Measurements from ENCODE around the gene GABBR2. TPM values are rescaled to one million over a fixed set of nuclear protein-coding genes. Genes with fewer than 3 reads are reported as not detected.

GABBR2 gene
- total and polyA plus RNA-seq, 12 donors, result under 0.01 to 1.3 (median 0.45) TPM

- Histone ChIP-seq H3K4me3 (no peak overlapping the region), H3K36me3 (no peaks in the 10 kb centered on the region), H3K27me3 (peaks cover 0 to 10% (median 0%) of the 10 kb centered on the region in 7 donors), H3K4me1 (peaks cover 0 to 3% (median 0%) of the 10 kb centered on the region in 9 donors), H3K9me3 (no peaks in the 10 kb centered on the region), H3K27ac (no peak overlapping the region)
- WGBS, 2 donors, result 80 to 89% methylated on average over 5 of the region's 5 CpGs
- no peak for ATAC-seq
- no peak for DNase-seq
- intact Hi-C loops (cut with DNase I), result no loop called here
- TF ChIP-seq, protein P1, sequence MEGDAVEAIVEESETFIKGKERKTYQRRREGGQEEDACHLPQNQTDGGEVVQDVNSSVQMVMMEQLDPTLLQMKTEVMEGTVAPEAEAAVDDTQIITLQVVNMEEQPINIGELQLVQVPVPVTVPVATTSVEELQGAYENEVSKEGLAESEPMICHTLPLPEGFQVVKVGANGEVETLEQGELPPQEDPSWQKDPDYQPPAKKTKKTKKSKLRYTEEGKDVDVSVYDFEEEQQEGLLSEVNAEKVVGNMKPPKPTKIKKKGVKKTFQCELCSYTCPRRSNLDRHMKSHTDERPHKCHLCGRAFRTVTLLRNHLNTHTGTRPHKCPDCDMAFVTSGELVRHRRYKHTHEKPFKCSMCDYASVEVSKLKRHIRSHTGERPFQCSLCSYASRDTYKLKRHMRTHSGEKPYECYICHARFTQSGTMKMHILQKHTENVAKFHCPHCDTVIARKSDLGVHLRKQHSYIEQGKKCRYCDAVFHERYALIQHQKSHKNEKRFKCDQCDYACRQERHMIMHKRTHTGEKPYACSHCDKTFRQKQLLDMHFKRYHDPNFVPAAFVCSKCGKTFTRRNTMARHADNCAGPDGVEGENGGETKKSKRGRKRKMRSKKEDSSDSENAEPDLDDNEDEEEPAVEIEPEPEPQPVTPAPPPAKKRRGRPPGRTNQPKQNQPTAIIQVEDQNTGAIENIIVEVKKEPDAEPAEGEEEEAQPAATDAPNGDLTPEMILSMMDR (IDR thresholded peaks at IDR 0.05), result no peak
Observed at GRCh38 chr9:98554752-98555151, 154.0 kb downstream of the GABBR2 start.

GRCh38 chr9:98552331-98552730, 156.4 kb downstream of the GABBR2 start:
- intact Hi-C loops (cut with DNase I), result no loop called here
- ATAC-seq (no peak), DNase-seq (no peak)
- H3K27me3 ChIP-seq, result peaks cover 0 to 10% (median 0%) of the 10 kb centered on the region in 7 donors
- H3K9me3 ChIP-seq, result no peaks in the 10 kb centered on the region
- no peaks in the 10 kb centered on the region for H3K4me1 ChIP-seq
- no peaks in the 10 kb centered on the region for H3K36me3 ChIP-seq
- H3K4me3 ChIP-seq, result no peak overlapping the region
- TF ChIP-seq, protein P1 (IDR thresholded peaks at IDR 0.05), result no peak
- WGBS, 2 donors, result 79 to 83% methylated on average over 8 of the region's 8 CpGs
- H3K27ac ChIP-seq, result no peak overlapping the region

GRCh38 chr9:98551511-98552286, 157.0 kb downstream of the GABBR2 start:
- WGBS, 2 donors, result 85% methylated on average over 11 of the region's 11 CpGs
- DNase-seq (no peak), ATAC-seq (no peak)
- Histone ChIP-seq H3K4me3 (no peak overlapping the region), H3K9me3 (no peaks in the 10 kb centered on the region), H3K4me1 (no peaks in the 10 kb centered on the region), H3K27me3 (peaks cover 0 to 10% (median 0%) of the 10 kb centered on the region in 7 donors), H3K27ac (no peak overlapping the region), H3K36me3 (no peaks in the 10 kb centered on the region)
- TF ChIP-seq, protein P1 (IDR thresholded peaks at IDR 0.05), result no peak
- intact Hi-C loops (cut with DNase I), result no loop called here

GRCh38 chr9:98550206-98550820, 158.4 kb downstream of the GABBR2 start:
- Histone ChIP-seq H3K27ac (no peak overlapping the region), H3K9me3 (no peaks in the 10 kb centered on the region), H3K4me1 (no peaks in the 10 kb centered on the region), H3K36me3 (no peaks in the 10 kb centered on the region), H3K4me3 (no peak overlapping the region), H3K27me3 (peaks cover 0 to 10% (median 0%) of the 10 kb centered on the region in 7 donors)
- 78 to 81% methylated on average over 7 of the region's 7 CpGs for WGBS, 2 donors
- TF ChIP-seq, protein P1 (IDR thresholded peaks at IDR 0.05), result no peak
- no peak for DNase-seq
- ATAC-seq, result no peak
- intact Hi-C loops (cut with DNase I), result no loop called here
